T-helper 1 cell treated with Interleukin-12 subunit alpha and Interleukin-12 subunit beta and Interleukin-4 antibody, amounts not matched to agents 30 μg/mL and 1 μg/mL, for 36 hours (primary cell): Measurements from ENCODE around the gene YIPF3.

Source experiments
- H3K27ac Mint-ChIP-seq: one replicate; pipeline ENCODE4 v1.8.0; 2021; ENCODE audit warnings: mild to moderate bottlenecking, mixed read lengths
- H3K27me3 Mint-ChIP-seq: one replicate; pipeline ENCODE4 v1.8.0; 2021; ENCODE audit warnings: low read depth, mixed read lengths
- H3K36me3 Mint-ChIP-seq: one replicate; pipeline ENCODE4 v1.8.0; 2021; ENCODE audit warnings: low read depth, mixed read lengths
- H3K4me1 Mint-ChIP-seq: one replicate; pipeline ENCODE4 v1.8.0; 2021; ENCODE audit warnings: low read depth, mixed read lengths
- H3K4me3 Mint-ChIP-seq: one replicate; pipeline ENCODE4 v1.8.0; 2021; ENCODE audit warnings: mild to moderate bottlenecking, moderate library complexity, mixed read lengths
- H3K9me3 Mint-ChIP-seq: one replicate; pipeline ENCODE4 v1.8.0; 2021; ENCODE audit warnings: mixed read lengths

YIPF3 gene

DNA sequence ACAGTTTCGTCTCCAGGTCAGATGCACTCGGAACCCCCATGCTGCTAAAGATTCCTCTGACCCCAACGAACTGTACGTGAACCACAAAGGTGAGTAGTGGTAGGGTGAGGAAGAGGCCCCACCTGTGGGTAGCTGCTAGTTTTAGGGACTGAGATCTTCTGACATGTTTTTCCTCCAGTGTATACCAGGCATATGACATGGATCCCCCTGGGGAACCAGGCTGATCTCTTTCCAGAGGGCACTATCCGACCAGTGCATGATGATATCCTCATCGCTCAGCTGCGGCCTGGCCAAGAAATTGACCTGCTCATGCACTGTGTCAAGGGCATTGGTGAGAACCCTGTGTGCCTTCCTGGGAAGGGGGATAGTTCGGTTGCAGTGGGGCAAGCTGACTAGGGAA is 3.4 kb upstream of the YIPF3 start:
- peaks cover 16% of the 10 kb centered on the region for H3K4me1 Mint-ChIP-seq
- H3K36me3 Mint-ChIP-seq: peaks cover 32% of the 10 kb centered on the region
- no peak overlapping the region for H3K27ac Mint-ChIP-seq

GRCh38 chr6:43517505-43518357 is 1.0 kb upstream of the YIPF3 start:
- Mint-ChIP-seq H3K4me3 (no peak overlapping the region), H3K27me3 (no peaks in the 10 kb centered on the region), H3K9me3 (no peaks in the 10 kb centered on the region), H3K36me3 (peaks cover 30% of the 10 kb centered on the region), H3K4me1 (peaks cover 25% of the 10 kb centered on the region), H3K27ac (no peak overlapping the region)

More for the DNA sequence above, 3.4 kb upstream of the YIPF3 start:
- no peak overlapping the region for H3K4me3 Mint-ChIP-seq
- no peaks in the 10 kb centered on the region for H3K27me3 Mint-ChIP-seq
- no peaks in the 10 kb centered on the region for H3K9me3 Mint-ChIP-seq

GRCh38 chr6:43516367-43516696 is 394 bp downstream of the YIPF3 start:
- H3K9me3 Mint-ChIP-seq: no peaks in the 10 kb centered on the region
- peaks cover 27% of the 10 kb centered on the region for H3K4me1 Mint-ChIP-seq
- H3K27ac Mint-ChIP-seq: no peak overlapping the region
- H3K4me3 Mint-ChIP-seq: no peak overlapping the region
- peaks cover 36% of the 10 kb centered on the region for H3K36me3 Mint-ChIP-seq
- H3K27me3 Mint-ChIP-seq: no peaks in the 10 kb centered on the region

DNA sequence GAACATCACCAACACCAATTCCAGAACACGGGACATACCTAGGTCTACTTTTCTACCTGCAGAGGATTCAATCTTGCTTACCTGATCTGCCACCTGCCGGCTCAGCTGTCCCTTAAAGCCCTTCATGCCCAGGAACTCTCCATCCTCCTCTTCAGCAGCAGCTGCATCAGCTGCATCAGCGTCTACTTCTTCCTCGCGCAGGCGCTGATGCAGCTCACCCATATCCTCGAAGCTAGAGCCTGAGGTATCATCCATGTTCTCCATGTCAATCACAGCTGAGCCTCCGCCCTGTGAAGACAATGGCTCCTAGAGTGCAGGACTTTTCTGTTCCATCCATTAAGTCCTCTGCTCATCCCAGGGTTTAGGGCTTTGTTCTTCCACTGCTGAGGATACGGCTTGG is 918 bp downstream of the YIPF3 start:
- Mint-ChIP-seq H3K27me3 (no peaks in the 10 kb centered on the region), H3K27ac (no peak overlapping the region), H3K4me1 (peaks cover 27% of the 10 kb centered on the region), H3K4me3 (no peak overlapping the region), H3K9me3 (no peaks in the 10 kb centered on the region), H3K36me3 (peaks cover 35% of the 10 kb centered on the region)

DNA sequence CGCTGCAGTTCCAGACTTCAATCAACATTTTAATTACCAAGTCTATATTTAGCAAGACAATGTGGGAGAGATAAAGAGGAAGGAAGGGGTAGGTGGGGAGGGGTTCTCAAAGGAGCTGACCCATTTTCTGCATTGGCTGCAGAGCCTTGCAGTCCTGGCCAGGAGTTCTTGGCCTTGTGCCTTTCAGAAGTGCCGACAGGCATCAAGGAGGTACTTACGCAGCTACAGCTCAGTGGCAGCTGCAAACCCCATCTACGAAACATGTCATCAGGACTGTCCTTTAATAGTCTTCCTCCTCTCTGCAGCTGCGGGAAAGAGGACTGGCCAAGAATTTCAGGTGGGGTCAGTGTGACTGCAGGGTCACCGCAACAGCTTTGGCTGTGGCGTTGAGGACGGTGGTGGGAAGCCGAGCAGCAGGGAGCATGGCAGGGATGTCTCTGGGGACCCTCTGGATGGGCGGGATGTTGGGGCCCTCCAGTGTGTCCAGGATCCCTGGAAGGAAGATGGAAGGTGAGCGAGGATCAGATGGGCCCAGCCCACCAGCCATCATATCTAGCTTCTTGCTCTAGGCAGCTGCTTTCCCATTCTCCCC is 4.8 kb downstream of the YIPF3 start:
- peaks cover 20% of the 10 kb centered on the region for H3K27me3 Mint-ChIP-seq
- H3K9me3 Mint-ChIP-seq: no peaks in the 10 kb centered on the region
- H3K27ac Mint-ChIP-seq: no peak overlapping the region
- peaks cover 35% of the 10 kb centered on the region for H3K36me3 Mint-ChIP-seq
- H3K4me3 Mint-ChIP-seq: no peak overlapping the region
- H3K4me1 Mint-ChIP-seq: peaks cover 29% of the 10 kb centered on the region

GRCh38 chr6:43510827-43511163 is 5.9 kb downstream of the YIPF3 start:
- H3K4me3 Mint-ChIP-seq: peak overlapping the region; percentile 67
- H3K9me3 Mint-ChIP-seq: no peaks in the 10 kb centered on the region
- peaks cover 20% of the 10 kb centered on the region for H3K27me3 Mint-ChIP-seq
- H3K4me1 Mint-ChIP-seq: peaks cover 23% of the 10 kb centered on the region
- no peak overlapping the region for H3K27ac Mint-ChIP-seq
- H3K36me3 Mint-ChIP-seq: peaks cover 35% of the 10 kb centered on the region

GRCh38 chr6:43509984-43510826 is 6.5 kb downstream of the YIPF3 start, which contains the start of gene LRRC73:
Gene LRRC73, minus strand, starts transcription at chr6:43510346. Its CDS starts 561 bp downstream, at chr6:43509785.
- peak within 1 kb of the TSS; percentile 83 for H3K4me3 Mint-ChIP-seq
- H3K36me3 Mint-ChIP-seq: peaks cover 31% of the 10 kb centered on the region
- peak within 1 kb of the TSS; percentile 10 for H3K27ac Mint-ChIP-seq
- peaks cover 20% of the 10 kb centered on the region for H3K27me3 Mint-ChIP-seq
- no peaks in the 10 kb centered on the region for H3K9me3 Mint-ChIP-seq
- H3K4me1 Mint-ChIP-seq: peaks cover 20% of the 10 kb centered on the region

GRCh38 chr6:43509142-43509983 is 7.4 kb downstream of the YIPF3 start:
- Mint-ChIP-seq H3K27ac (peak overlapping the region; percentile 10), H3K4me3 (peak overlapping the region; percentile 83), H3K9me3 (no peaks in the 10 kb centered on the region), H3K27me3 (peaks cover 20% of the 10 kb centered on the region), H3K4me1 (peaks cover 14% of the 10 kb centered on the region), H3K36me3 (peaks cover 30% of the 10 kb centered on the region)

GRCh38 chr6:43508481-43509141 is 8.1 kb downstream of the YIPF3 start:
- peaks cover 20% of the 10 kb centered on the region for H3K27me3 Mint-ChIP-seq
- H3K4me3 Mint-ChIP-seq: peak overlapping the region; percentile 83
- H3K27ac Mint-ChIP-seq: peak overlapping the region; percentile 42
- H3K9me3 Mint-ChIP-seq: no peaks in the 10 kb centered on the region
- peaks cover 29% of the 10 kb centered on the region for H3K36me3 Mint-ChIP-seq
- peaks cover 11% of the 10 kb centered on the region for H3K4me1 Mint-ChIP-seq

GRCh38 chr6:43506667-43507471 is 9.9 kb downstream of the YIPF3 start:
- Mint-ChIP-seq H3K36me3 (peaks cover 30% of the 10 kb centered on the region), H3K27ac (no peak overlapping the region), H3K9me3 (no peaks in the 10 kb centered on the region), H3K4me1 (peaks cover 7% of the 10 kb centered on the region), H3K4me3 (no peak overlapping the region), H3K27me3 (peaks cover 20% of the 10 kb centered on the region)

- Mint-ChIP-seq H3K27me3 (peaks cover 20% of the 10 kb centered on the region), H3K4me1 (peaks cover 5% of the 10 kb centered on the region), H3K9me3 (no peaks in the 10 kb centered on the region), H3K36me3 (peaks cover 28% of the 10 kb centered on the region), H3K4me3 (no peak overlapping the region), H3K27ac (no peak overlapping the region)
These were observed 10.6 kb downstream of the YIPF3 start for GRCh38 chr6:43506171-43506570.

- peaks cover 5% of the 10 kb centered on the region for H3K4me1 Mint-ChIP-seq
- no peak overlapping the region for H3K4me3 Mint-ChIP-seq
- H3K9me3 Mint-ChIP-seq: no peaks in the 10 kb centered on the region
- peaks cover 29% of the 10 kb centered on the region for H3K36me3 Mint-ChIP-seq
- no peak overlapping the region for H3K27ac Mint-ChIP-seq
- H3K27me3 Mint-ChIP-seq: peaks cover 20% of the 10 kb centered on the region
These were observed 11.0 kb downstream of the YIPF3 start for GRCh38 chr6:43505718-43506117.
